NCI-H2029 treated with DMSO at 0.1 percent for 48 hours (cell line): ENCODE data around the gene P2RX3.
"Not testable (repeated sequence)": the region's sequence is repeated elsewhere in the genome, so short reads cannot be mapped to it uniquely, and the experiment has no call there.

Source experiments
- DNase-seq: peaks from one replicate; lab custom pipeline; 2025; lab: John Stamatoyannopoulos, UW

The P2RX3 gene

GRCh38 chr11:57399972-57400578 lies 61.9 kb downstream of the P2RX3 start:
- no peak for DNase-seq

DNA sequence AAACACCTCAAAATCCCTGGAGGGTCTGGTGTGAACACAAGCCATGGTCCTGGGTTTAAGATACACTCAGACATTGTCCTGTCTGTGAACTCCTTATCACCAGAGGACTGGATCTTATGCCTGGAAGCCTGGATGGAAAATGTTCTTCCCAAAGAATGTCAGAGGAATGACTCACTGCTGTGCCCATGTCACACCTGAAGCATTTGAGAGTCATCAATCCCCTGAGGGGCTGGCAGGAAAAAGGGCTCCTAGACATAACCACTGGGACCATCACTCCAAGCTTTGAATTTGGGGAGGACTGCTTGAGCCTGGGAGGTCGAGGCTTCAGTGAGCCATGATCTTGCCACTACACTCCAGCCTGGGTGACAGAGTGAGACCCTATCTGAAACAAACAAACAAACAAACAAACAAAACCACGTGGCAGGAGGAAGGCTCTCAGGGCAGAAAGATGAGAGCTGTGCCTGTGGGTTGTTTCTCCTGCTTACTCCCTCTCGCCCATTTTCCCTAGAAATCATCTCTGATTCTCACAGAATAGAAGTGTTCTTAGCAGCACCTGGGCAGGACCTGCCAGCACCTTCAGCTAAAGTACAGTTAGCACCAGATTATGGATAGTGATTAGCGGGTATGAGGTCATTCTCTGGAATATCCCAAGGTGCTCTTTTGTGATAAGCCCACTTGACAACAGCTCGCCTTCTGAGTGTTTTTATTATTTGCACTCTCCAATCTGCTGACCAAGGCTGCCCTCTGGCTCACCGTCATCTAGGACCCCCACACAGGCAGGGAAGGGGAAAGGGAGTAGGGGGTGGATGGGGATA lies 64.2 kb downstream of the P2RX3 start:
- DNase-seq = peak; percentile 43

DNA sequence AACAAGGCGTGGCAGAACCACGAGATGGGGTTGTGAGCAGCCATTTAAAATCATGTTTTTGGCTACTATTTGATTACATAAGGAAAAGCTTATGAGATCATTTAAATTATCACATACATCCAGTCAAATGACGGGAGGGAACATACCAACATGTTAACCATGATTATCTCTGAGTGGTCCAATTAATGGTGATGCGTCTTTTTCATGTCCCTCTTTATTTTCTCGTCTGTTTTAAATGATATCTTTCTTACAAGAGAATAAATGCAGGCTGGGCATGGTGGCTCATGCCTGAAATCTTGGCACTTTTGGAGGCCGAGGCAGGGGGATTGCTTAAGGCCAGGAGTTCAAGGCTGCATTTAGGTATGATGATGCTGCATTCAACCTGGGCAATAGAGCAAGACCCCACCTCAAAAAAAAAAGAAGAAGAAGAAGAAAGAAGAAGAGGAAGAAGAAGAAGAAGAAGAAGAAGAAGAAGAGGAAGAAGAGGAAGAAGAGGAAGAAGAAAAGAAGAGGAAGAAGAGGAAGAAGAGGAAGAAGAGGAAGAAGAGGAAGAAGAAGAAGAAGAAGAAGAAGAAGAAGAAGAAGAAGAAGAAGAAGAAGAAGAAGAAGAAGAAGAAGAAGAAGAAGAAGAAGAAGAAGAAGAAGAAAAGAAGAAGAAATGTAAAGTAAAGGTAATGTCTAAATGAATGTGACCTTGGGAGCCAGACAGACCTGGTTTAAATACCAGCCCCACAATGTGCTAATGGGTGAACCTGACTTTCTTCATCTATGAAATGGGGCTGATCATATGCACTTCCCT lies 65.0 kb downstream of the P2RX3 start:
- DNase-seq = not testable (repeated sequence)

- DNase-seq = no peak
Measured at GRCh38 chr11:57403802-57404147, 65.6 kb downstream of the P2RX3 start.

GRCh38 chr11:57405271-57405860 lies 67.2 kb downstream of the P2RX3 start:
- no peak for DNase-seq

GRCh38 chr11:57406337-57406904 lies 68.3 kb downstream of the P2RX3 start:
- no peak for DNase-seq

DNA sequence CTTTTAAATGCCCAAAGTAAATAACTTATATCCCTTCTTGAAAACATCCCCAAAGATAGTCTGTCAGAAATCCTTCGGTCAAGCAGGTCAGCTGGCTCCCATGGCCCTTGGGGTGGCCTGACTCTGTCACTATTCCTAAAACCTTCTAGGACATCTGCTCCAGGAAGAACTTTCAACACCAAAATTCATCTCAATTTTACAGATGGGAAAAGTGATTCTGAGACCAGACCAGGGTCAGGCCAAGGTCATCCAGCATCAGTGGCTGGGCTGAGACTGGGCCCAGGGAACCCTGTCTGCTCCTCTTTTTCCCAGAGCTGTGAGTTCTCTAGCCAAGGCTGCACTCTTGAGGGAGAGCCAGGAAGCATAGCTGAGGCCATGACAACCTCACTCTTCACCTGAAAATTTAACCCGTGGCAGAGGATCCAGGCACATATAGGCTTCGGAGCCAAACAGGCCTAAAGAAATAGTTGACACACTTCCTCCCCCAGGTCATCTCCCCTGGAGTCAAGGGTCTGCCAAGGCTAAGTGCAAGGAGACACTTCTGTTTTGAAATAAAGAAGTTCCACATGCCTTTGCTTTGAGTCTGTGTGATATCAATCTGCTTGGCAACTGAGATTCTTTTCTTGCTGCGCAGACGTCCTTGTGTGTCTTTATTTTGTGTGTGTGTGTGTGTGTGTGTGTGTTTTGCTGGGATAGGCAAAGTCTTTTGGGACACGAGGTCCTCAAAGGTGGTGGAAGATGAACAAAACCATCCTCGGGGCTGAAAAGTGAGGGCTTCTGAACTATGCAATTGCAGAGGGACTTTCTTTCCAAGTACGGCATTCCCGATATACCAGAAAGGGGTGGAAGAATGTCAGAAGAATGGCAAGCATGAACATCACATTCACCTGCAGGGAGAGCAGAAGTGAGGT lies 69.1 kb downstream of the P2RX3 start:
- no peak for DNase-seq

DNA sequence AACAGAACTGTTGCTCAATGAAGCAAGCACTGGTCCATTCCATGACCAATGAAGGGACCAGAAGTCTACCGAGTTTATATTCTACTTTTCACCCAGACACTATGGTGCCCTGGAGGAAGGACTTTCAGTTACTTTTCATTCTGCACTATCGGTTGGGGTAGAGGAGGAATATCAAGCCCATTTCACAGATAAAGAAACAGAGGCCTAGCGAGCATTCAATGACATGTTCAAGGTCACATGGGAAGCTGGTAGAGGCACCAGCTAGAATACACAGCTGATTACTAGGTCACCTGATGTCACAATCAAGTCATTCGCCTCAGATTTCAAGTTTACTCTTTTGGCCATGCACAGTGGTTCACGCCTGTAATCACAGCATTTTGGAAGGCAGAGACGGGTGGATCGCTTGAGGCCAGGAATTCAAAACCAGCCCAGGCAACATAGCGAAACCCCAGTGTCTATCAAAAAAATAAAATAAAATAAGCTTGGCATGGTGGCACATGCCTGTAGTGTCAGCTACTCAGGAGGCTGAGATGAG lies 69.9 kb downstream of the P2RX3 start:
- no peak for DNase-seq

DNA sequence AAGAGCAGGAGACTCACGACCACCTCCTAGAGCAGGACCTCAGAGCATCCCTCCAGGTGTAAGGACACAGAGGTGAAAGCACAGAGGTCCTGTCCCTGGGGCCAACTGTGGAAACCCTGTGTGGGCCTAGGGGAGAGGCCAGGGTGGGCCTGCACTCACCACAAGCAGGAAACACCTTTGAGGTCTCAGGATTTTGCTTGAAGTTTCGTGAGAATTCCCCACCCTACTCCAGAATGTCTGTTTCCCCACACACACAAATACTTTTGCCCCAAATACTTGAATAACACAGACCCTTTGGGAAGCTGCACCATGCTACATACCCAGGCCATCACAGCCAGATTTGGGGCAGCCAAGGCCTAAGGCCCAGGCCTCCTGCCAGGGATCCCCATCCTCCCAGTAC lies 70.6 kb downstream of the P2RX3 start:
- DNase-seq = no peak

- no peak for DNase-seq
Measured at GRCh38 chr11:57409321-57410100, 71.4 kb downstream of the P2RX3 start.

DNA sequence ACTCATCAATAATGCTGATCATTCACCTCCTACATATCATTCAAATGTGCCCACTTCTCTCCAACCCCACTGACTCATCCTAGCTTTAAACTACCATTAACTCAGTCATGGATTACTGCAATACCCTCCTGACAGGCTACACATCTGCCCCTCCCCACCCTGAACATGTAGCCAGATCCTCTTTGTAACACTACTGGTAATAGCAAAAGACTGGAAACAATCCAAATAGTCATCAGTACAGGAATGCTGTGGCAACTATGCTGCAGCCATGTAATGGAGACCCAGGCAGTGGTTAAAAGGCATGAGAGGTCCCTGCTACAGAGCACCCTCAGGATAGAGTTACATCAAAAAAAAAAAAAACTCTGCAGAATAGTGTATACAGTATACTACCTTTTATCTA lies 72.1 kb downstream of the P2RX3 start:
- no peak for DNase-seq

DNA sequence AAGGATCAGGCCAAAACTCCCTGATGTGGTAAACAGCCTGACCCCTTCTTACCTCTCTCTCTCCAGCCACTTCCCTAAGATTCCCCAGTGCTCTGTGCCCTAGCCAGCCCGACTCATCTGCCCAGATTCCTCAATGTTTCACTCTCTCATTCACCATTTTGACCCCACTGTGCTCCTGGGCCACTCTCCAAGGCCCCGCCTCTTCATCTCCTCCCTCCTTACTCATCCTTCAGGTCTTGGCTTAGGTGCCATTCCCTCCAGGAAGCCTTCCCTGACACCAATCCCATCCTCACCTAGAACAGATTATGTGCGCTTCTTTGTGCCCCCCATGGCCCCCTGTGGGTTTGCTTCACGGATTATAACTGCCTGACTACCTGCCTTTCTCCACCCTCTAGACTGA lies 75.5 kb downstream of the P2RX3 start:
- no peak for DNase-seq

GRCh38 chr11:57414612-57415212 lies 76.6 kb downstream of the P2RX3 start:
- no peak for DNase-seq

DNA sequence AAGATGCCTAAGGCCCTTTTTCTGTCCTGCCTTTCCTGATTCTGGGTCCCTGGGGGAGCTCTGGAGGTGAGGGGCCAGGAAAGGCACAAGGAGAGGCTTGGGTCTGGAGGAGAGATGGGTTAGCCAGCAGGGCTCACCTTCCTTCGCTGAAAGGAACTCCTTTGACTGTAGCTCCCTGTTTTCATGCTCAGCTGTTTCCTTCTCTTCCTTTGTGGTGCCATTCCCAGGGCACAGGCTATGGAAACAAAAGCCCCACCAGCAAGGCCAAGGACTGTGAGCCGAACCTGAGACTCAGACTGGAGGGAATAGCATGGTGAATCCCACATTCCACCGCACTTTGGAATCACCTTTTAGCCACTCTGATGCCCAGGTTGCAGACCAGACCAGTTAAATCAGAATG lies 78.3 kb downstream of the P2RX3 start:
- no peak for DNase-seq

GRCh38 chr11:57417056-57417455 lies 78.9 kb downstream of the P2RX3 start:
- no peak for DNase-seq

GRCh38 chr11:57418131-57418530 lies 80.0 kb downstream of the P2RX3 start:
- DNase-seq = no peak

- no peak for DNase-seq
Measured at GRCh38 chr11:57419146-57419545, 81.0 kb downstream of the P2RX3 start.

DNA sequence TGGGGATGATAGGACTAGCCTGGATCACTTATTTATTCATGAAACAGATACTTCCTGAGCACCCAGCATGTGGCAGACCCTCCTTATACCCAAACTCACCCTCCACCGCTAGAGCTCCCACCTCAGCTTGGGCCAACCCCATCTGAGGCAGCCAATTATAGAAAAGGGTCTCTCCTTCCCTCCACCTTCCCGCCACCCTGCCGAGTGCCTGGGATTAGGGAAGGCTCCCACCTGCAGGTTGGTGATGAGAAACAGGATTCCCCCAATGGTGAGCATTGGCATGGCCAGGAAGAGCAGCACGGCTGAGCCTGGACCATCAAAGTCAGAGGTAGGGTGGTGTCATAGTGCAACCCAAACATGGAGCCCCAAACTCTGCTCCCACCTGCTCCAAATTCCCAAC lies 82.9 kb downstream of the P2RX3 start:
- no peak for DNase-seq

- DNase-seq = no peak
Measured at GRCh38 chr11:57421805-57422204, 83.7 kb downstream of the P2RX3 start.
